GM10266 (cell line): ENCODE data around the gene AMPD3.

Experiments used
- DNase-seq: peaks from one replicate; pipeline ENCODE4 v3.0.0; 2012; ENCODE audit errors: extremely low spot score
- TF ChIP-seq, protein P1 (sequence below): IDR thresholded peaks from 2 replicates; pipeline ENCODE4 v1.5.1; 2012; ENCODE audit warnings: mild to moderate bottlenecking, low read depth; ENCODE audit not compliant: control insufficient read depth, insufficient read depth; ENCODE audit errors: missing control alignments

Gene AMPD3

DNA sequence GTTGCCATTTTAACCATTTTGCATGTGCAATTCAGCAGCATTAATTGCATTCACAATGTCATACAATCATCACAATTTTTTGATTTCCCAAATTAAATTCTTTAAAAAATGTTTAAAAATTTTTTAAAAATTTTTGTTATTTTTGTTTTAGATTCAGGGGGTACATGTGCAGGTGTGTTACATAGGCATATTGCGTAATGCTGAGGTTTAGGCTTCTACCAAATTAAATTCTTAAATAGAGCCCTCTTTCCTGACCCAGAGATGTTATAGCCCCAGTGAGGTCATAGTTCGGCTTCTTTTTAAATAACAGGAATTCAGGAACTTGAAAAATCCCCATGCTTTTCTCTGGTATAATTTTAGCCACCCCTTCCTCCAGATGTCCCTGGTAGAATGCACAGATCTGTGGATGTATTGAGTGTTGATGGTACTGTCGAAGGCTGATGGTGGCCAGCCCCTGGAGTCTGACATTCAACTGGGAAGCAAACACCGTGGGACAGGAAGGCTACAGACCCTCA, 11.3 kb upstream of the AMPD3 start:
- TF ChIP-seq, protein P1, sequence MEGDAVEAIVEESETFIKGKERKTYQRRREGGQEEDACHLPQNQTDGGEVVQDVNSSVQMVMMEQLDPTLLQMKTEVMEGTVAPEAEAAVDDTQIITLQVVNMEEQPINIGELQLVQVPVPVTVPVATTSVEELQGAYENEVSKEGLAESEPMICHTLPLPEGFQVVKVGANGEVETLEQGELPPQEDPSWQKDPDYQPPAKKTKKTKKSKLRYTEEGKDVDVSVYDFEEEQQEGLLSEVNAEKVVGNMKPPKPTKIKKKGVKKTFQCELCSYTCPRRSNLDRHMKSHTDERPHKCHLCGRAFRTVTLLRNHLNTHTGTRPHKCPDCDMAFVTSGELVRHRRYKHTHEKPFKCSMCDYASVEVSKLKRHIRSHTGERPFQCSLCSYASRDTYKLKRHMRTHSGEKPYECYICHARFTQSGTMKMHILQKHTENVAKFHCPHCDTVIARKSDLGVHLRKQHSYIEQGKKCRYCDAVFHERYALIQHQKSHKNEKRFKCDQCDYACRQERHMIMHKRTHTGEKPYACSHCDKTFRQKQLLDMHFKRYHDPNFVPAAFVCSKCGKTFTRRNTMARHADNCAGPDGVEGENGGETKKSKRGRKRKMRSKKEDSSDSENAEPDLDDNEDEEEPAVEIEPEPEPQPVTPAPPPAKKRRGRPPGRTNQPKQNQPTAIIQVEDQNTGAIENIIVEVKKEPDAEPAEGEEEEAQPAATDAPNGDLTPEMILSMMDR, result no peak
- DNase-seq, result no peak

DNA sequence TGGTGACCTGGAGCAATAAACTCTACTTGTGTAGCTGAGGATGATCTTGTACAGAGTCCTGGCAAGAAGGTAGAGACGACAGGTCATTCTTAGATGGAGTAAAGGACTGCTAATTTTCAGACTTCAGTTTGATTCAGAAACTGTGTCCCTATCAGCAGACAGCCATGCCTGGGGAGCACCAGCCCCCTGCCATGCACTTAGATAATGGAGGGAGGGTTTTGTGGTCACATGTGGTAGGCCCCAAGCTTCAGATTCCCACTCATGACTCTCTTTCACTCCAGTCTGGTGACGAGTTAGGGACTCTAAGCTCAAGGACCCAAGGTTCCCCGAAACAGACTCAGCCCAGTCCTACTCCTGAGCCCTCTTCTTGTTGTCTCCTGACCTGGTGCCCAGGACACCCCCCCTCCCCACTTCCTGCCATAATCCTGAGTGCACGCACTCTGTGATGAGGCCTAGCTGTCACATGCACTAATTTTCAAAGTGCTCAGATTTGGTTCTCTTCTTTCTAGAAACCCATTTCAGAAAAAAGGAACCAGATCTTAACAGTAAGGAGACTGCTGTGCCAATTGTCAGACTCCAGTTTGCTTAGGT, 10.2 kb upstream of the AMPD3 start:
- no peak for DNase-seq
- TF ChIP-seq, protein P1, result no peak

DNA sequence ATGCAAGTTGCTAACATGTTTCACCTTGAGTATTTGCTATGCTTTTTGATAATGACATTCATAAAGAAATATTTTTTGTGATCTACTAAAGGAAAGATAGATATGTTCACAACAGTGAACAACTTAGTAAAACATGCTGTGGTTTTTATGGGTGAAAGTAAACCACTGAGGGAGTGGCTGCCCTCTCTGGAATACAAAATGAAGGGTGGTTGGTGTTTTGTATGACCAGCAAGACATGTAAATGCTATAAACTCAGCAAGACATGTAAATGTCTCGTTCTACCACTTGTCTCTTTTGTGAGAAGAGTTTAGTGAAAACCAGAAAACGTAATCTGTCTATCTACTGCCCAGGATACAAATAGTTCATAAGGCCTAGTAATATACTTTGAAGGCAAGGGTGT, 7.6 kb upstream of the AMPD3 start:
- TF ChIP-seq, protein P1, result no peak
- DNase-seq, result peak; percentile 2

DNA sequence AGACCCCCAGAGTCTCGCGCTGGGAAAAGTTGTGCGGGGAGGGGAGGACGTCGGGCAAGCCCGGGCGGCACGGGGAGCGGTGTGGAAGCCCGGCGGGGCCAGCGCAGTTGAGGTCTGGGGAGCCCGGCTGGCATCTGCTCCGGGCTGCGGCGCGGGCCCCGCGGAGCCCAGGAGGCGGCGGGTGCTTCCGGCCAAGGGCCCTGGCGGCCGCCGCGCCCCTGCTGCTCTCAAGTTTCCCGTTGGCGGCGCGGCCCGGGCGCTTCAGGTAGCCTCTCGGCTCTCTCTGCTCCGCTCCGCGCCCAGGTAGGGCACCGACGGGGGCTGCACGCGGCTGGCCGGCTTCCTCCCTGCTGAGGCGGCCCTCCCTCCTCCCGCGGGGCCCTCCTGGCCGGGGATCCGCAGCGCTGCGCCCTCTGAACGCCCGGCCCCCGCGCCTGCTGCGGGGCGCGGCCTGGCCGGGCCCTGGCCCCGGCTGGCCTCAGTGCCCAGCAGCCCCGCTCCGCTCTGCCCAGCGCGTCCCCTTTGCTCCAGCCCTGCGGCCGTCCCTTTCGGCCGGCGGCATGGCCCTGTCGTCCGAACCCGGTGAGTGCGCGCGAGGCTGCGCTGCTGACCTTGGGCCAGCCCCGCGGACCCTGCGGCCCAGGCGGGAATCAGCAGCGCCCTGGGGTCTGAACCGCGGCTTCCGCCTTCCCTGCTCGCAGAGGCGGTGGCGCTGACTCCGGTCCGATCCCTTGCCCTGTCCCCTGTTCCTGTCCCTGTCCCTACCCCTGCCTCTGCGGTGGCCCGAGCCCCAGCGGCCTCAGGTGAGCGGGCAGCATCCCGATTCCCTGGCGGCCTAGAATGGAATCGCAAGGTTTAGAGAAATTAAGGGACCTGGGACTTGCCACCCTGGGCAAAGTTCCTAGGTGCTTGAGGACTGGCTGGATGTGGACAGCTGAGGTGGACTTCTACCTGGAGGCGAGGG, 4.3 kb upstream of the AMPD3 start:
- TF ChIP-seq, protein P1, result peak; percentile 13
- DNase-seq, result peak; percentile 65

DNA sequence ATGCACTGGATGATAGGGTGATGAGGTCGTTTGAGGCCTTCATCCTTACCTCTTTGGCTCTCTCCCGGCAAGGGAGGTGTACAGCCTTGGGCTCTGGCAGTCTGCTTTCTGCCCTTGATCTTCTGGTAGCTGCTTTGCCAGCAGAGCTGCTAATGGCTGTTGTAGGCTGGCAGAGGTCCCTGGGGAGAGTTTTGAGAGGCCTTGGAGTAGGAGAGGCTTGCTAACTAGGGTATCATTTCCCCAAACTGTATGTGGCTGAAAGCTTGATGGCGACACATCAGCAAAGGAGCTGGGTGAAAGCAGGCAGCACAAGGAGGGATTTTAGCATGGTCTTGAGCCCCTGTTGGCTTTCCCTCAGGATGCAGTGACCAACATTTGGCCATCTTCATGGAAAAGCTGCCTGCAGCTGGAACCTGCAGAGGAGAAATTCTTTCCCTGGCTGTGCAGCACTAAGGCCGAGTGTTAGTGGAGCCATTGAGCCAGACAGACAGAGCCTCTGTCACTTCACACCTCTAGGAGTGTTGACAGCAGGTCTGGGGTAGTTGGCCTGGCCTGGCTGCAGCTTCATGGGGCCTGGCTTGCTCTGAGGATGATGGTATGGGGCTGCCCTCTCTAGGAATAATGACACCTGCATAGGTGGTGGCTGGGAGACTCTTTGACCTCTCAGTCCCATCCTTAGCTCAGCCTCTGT, 3.5 kb upstream of the AMPD3 start:
- TF ChIP-seq, protein P1, result no peak
- no peak for DNase-seq

DNA sequence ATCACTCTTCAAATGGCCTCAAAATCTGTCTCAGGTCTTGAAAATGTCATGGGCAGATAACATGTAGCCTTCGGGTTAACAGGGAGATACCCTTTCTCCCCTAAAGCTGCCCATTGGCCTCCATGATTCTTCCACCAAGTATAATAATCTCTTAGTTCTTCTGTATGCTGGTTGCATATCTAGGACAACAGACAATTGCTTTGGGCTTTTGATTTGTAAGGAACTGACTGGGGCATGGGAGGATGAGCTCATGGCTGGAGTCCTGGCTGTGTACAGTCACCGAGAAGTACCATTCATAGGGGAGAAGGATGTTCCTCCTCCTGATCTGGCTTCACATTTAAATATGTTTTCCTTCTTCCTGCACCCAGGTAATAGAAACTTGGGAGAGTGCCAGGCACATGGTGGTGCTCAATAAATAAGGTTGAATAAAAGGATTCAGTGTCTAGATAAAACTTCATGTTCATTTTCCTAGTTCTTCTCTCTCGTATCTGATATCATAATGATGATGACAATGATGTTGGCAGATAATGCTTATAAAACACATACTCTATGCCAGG, 2.8 kb upstream of the AMPD3 start:
- DNase-seq, result no peak
- TF ChIP-seq, protein P1, result no peak

DNA sequence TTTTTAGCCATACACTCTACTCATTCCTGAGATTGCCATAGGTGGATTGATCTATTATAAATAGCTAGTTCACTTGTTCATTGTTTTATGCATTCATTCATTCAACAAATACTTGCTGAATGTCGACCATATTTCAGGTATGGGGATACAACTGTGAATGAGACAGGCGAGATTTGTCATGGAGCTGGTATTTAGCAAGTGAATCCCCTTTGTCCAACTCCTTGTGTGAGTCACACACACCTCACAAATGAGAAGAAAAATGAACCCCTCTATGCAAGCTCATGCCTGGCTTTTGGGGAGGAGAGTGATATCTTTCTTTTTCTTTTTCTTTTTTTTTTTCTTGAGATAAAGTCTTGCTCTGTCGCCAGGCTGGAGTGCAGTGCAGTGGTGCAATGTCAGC, 1.8 kb upstream of the AMPD3 start:
- no peak for DNase-seq
- TF ChIP-seq, protein P1, result no peak
